Measurements from ENCODE around the gene SLC25A6.

DNA sequence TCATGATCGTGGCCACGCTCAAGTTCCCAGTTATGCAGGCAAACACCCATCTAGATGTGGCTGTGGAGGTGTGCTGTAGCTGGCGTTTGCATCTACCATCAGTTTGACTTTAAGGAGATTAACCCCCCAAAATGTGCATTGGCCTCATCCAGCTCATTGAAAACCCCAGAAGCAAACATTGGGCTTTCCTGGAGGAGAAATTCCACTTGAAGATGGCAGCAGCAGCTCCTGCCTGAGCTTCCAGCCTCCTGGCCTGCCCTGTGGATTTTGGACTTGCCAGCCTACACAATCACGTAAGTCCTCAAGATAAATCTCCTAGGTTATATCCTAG is 30.2 kb upstream of the SLC25A6 start:
- TF ChIP-seq, protein P1, sequence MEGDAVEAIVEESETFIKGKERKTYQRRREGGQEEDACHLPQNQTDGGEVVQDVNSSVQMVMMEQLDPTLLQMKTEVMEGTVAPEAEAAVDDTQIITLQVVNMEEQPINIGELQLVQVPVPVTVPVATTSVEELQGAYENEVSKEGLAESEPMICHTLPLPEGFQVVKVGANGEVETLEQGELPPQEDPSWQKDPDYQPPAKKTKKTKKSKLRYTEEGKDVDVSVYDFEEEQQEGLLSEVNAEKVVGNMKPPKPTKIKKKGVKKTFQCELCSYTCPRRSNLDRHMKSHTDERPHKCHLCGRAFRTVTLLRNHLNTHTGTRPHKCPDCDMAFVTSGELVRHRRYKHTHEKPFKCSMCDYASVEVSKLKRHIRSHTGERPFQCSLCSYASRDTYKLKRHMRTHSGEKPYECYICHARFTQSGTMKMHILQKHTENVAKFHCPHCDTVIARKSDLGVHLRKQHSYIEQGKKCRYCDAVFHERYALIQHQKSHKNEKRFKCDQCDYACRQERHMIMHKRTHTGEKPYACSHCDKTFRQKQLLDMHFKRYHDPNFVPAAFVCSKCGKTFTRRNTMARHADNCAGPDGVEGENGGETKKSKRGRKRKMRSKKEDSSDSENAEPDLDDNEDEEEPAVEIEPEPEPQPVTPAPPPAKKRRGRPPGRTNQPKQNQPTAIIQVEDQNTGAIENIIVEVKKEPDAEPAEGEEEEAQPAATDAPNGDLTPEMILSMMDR (IDR thresholded peaks at IDR 0.05) = no peak
- TF ChIP-seq, protein P2, sequence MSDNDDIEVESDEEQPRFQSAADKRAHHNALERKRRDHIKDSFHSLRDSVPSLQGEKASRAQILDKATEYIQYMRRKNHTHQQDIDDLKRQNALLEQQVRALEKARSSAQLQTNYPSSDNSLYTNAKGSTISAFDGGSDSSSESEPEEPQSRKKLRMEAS (IDR thresholded peaks at IDR 0.05) = no peak
- no peak for TF ChIP-seq PHF8 (IDR thresholded peaks at IDR 0.05; ENCODE audit: borderline replicate concordance, low read depth)
- TF ChIP-seq CHD2 (IDR thresholded peaks at IDR 0.05; ENCODE audit: low read length, partially characterized antibody) = no peak
- no peak for TF ChIP-seq CEBPB (IDR thresholded peaks at IDR 0.05)
- no peak for TF ChIP-seq TP53 (CRISPR knock-in tag; IDR thresholded peaks at IDR 0.05)
- no peak for TF ChIP-seq POLR2A (IDR thresholded peaks at IDR 0.05; ENCODE audit: low read length)
- no peak for TF ChIP-seq SMC3 (IDR thresholded peaks at IDR 0.05)
- no peak for TF ChIP-seq KDM1A (IDR thresholded peaks at IDR 0.05; ENCODE audit: low read depth)
- TF ChIP-seq, protein P3, sequence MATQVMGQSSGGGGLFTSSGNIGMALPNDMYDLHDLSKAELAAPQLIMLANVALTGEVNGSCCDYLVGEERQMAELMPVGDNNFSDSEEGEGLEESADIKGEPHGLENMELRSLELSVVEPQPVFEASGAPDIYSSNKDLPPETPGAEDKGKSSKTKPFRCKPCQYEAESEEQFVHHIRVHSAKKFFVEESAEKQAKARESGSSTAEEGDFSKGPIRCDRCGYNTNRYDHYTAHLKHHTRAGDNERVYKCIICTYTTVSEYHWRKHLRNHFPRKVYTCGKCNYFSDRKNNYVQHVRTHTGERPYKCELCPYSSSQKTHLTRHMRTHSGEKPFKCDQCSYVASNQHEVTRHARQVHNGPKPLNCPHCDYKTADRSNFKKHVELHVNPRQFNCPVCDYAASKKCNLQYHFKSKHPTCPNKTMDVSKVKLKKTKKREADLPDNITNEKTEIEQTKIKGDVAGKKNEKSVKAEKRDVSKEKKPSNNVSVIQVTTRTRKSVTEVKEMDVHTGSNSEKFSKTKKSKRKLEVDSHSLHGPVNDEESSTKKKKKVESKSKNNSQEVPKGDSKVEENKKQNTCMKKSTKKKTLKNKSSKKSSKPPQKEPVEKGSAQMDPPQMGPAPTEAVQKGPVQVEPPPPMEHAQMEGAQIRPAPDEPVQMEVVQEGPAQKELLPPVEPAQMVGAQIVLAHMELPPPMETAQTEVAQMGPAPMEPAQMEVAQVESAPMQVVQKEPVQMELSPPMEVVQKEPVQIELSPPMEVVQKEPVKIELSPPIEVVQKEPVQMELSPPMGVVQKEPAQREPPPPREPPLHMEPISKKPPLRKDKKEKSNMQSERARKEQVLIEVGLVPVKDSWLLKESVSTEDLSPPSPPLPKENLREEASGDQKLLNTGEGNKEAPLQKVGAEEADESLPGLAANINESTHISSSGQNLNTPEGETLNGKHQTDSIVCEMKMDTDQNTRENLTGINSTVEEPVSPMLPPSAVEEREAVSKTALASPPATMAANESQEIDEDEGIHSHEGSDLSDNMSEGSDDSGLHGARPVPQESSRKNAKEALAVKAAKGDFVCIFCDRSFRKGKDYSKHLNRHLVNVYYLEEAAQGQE (IDR thresholded peaks at IDR 0.05) = no peak
- TF ChIP-seq HDAC2 (IDR thresholded peaks at IDR 0.05) = no peak
- TF ChIP-seq GATA3 (IDR thresholded peaks at IDR 0.05; ENCODE audit: borderline replicate concordance) = 0 out of 2 replicates have a peak, but pooled peaks have one; percentile 12
